ENCODE results near the gene GPR55. TPM values are rescaled to one million over a fixed set of nuclear protein-coding genes. Genes with fewer than 3 reads are reported as not detected.

Gene GPR55
- total RNA-seq, 1 experiment from 2014 or later: 0.19 TPM

GRCh38 chr2:230946429-230947234, 21.6 kb upstream of the GPR55 start:
- Histone ChIP-seq H3K27ac (ENCODE audit: low read depth, low read length, poor library complexity, severe bottlenecking) (no peak overlapping the region), H3K27me3 (replicated peaks; ENCODE audit: insufficient read depth, low read depth, low read length, poor library complexity) (no peaks in the 10 kb centered on the region), H3K4me1 (ENCODE audit: insufficient read depth, low read length, poor library complexity, severe bottlenecking) (no peaks in the 10 kb centered on the region), H3K4me3 (ENCODE audit: low read depth, low read length, poor library complexity, severe bottlenecking) (no peak overlapping the region), H3K9me3 (ENCODE audit: low read depth, low read length, poor library complexity, severe bottlenecking) (no peaks in the 10 kb centered on the region), H3K36me3 (ENCODE audit: insufficient read depth, low read length, poor library complexity, severe bottlenecking) (no peaks in the 10 kb centered on the region)
- CTCF ChIA-PET: no interaction called here
- no TSS peak for BruUV-seq (replicated peaks)
- intact Hi-C loops (cut with micrococcal nuclease; ENCODE audit: unreplicated experiment): no loop called here
- TF ChIP-seq CTCF (conservative IDR thresholded peaks at IDR 0.05; ENCODE audit: low read depth, low read length): no peak
- no peak for TF ChIP-seq EZH2 (IDR thresholded peaks at IDR 0.05; ENCODE audit: borderline replicate concordance, low read depth, low read length, poor library complexity, severe bottlenecking)
- POLR2A ChIA-PET (ENCODE audit: low non-redundant PET): no interaction called here
- no peak for DNase-seq (ENCODE audit: low spot score)

GRCh38 chr2:230944757-230945372, 19.8 kb upstream of the GPR55 start:
- no TSS peak for BruUV-seq (replicated peaks)
- no peak for DNase-seq (ENCODE audit: low spot score)
- Histone ChIP-seq H3K4me1 (ENCODE audit: insufficient read depth, low read length, poor library complexity, severe bottlenecking) (no peaks in the 10 kb centered on the region), H3K27me3 (replicated peaks; ENCODE audit: insufficient read depth, low read depth, low read length, poor library complexity) (no peaks in the 10 kb centered on the region), H3K4me3 (ENCODE audit: low read depth, low read length, poor library complexity, severe bottlenecking) (no peak overlapping the region), H3K9me3 (ENCODE audit: low read depth, low read length, poor library complexity, severe bottlenecking) (no peaks in the 10 kb centered on the region), H3K27ac (ENCODE audit: low read depth, low read length, poor library complexity, severe bottlenecking) (no peak overlapping the region), H3K36me3 (ENCODE audit: insufficient read depth, low read length, poor library complexity, severe bottlenecking) (no peaks in the 10 kb centered on the region)
- intact Hi-C loops (cut with micrococcal nuclease; ENCODE audit: unreplicated experiment): no loop called here
- ChIA-PET POLR2A (ENCODE audit: low non-redundant PET) (no interaction called here), CTCF (no interaction called here)
- no peak for TF ChIP-seq CTCF (conservative IDR thresholded peaks at IDR 0.05; ENCODE audit: low read depth, low read length)
- TF ChIP-seq EZH2 (IDR thresholded peaks at IDR 0.05; ENCODE audit: borderline replicate concordance, low read depth, low read length, poor library complexity, severe bottlenecking): no peak

GRCh38 chr2:230944123-230944653, 19.1 kb upstream of the GPR55 start:
- Histone ChIP-seq H3K9me3 (ENCODE audit: low read depth, low read length, poor library complexity, severe bottlenecking) (no peaks in the 10 kb centered on the region), H3K4me1 (ENCODE audit: insufficient read depth, low read length, poor library complexity, severe bottlenecking) (no peaks in the 10 kb centered on the region), H3K36me3 (ENCODE audit: insufficient read depth, low read length, poor library complexity, severe bottlenecking) (no peaks in the 10 kb centered on the region), H3K27ac (ENCODE audit: low read depth, low read length, poor library complexity, severe bottlenecking) (no peak overlapping the region), H3K4me3 (ENCODE audit: low read depth, low read length, poor library complexity, severe bottlenecking) (no peak overlapping the region), H3K27me3 (replicated peaks; ENCODE audit: insufficient read depth, low read depth, low read length, poor library complexity) (no peaks in the 10 kb centered on the region)
- ChIA-PET CTCF (no interaction called here), POLR2A (ENCODE audit: low non-redundant PET) (no interaction called here)
- BruUV-seq (replicated peaks): no TSS peak
- TF ChIP-seq CTCF (conservative IDR thresholded peaks at IDR 0.05; ENCODE audit: low read depth, low read length) (no peak), EZH2 (IDR thresholded peaks at IDR 0.05; ENCODE audit: borderline replicate concordance, low read depth, low read length, poor library complexity, severe bottlenecking) (no peak)
- DNase-seq (ENCODE audit: low spot score): no peak
- intact Hi-C loops (cut with micrococcal nuclease; ENCODE audit: unreplicated experiment): no loop called here

All from A673 (cell line).